Measurements from ENCODE around the gene CRIP2. TPM values are rescaled to one million over a fixed set of nuclear protein-coding genes. Genes with fewer than 3 reads are reported as not detected.

The CRIP2 gene
- total and polyA plus RNA-seq, 2 of the 13 experiments (the other 11 are each of a cell fraction or from before 2014, with no cell fraction given) = 31.6 to 37.9 TPM

GRCh38 chr14:105499256-105500035 is 24.8 kb downstream of the CRIP2 start (continued):
- TF ChIP-seq, protein P1, sequence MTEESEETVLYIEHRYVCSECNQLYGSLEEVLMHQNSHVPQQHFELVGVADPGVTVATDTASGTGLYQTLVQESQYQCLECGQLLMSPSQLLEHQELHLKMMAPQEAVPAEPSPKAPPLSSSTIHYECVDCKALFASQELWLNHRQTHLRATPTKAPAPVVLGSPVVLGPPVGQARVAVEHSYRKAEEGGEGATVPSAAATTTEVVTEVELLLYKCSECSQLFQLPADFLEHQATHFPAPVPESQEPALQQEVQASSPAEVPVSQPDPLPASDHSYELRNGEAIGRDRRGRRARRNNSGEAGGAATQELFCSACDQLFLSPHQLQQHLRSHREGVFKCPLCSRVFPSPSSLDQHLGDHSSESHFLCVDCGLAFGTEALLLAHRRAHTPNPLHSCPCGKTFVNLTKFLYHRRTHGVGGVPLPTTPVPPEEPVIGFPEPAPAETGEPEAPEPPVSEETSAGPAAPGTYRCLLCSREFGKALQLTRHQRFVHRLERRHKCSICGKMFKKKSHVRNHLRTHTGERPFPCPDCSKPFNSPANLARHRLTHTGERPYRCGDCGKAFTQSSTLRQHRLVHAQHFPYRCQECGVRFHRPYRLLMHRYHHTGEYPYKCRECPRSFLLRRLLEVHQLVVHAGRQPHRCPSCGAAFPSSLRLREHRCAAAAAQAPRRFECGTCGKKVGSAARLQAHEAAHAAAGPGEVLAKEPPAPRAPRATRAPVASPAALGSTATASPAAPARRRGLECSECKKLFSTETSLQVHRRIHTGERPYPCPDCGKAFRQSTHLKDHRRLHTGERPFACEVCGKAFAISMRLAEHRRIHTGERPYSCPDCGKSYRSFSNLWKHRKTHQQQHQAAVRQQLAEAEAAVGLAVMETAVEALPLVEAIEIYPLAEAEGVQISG (CRISPR knock-in tag; IDR thresholded peaks at IDR 0.05) = peak; percentile 60
- peak; percentile 90 for TF ChIP-seq ZNF563 (CRISPR knock-in tag; IDR thresholded peaks at IDR 0.05)
- TF ChIP-seq, protein P2, sequence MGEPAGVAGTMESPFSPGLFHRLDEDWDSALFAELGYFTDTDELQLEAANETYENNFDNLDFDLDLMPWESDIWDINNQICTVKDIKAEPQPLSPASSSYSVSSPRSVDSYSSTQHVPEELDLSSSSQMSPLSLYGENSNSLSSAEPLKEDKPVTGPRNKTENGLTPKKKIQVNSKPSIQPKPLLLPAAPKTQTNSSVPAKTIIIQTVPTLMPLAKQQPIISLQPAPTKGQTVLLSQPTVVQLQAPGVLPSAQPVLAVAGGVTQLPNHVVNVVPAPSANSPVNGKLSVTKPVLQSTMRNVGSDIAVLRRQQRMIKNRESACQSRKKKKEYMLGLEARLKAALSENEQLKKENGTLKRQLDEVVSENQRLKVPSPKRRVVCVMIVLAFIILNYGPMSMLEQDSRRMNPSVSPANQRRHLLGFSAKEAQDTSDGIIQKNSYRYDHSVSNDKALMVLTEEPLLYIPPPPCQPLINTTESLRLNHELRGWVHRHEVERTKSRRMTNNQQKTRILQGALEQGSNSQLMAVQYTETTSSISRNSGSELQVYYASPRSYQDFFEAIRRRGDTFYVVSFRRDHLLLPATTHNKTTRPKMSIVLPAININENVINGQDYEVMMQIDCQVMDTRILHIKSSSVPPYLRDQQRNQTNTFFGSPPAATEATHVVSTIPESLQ (CRISPR knock-in tag; conservative IDR thresholded peaks at IDR 0.05) = no peak
- TF ChIP-seq ZNF619 (CRISPR knock-in tag; IDR thresholded peaks at IDR 0.05) = no peak; the same call in 1 of the 2 replicates
- TF ChIP-seq MXI1 (IDR thresholded peaks at IDR 0.05; ENCODE audit: borderline replicate concordance, low read depth, low read length) = no peak
- TF ChIP-seq TRIM24 (CRISPR knock-in tag; IDR thresholded peaks at IDR 0.05) = no peak
- no peak for TF ChIP-seq NBN (conservative IDR thresholded peaks at IDR 0.05)
- TF ChIP-seq, protein P3, sequence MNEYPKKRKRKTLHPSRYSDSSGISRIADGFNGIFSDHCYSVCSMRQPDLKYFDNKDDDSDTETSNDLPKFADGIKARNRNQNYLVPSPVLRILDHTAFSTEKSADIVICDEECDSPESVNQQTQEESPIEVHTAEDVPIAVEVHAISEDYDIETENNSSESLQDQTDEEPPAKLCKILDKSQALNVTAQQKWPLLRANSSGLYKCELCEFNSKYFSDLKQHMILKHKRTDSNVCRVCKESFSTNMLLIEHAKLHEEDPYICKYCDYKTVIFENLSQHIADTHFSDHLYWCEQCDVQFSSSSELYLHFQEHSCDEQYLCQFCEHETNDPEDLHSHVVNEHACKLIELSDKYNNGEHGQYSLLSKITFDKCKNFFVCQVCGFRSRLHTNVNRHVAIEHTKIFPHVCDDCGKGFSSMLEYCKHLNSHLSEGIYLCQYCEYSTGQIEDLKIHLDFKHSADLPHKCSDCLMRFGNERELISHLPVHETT (CRISPR knock-in tag; conservative IDR thresholded peaks at IDR 0.05) = 0 out of 2 replicates have a peak, but pooled peaks have one; percentile 26
- peak; percentile 43 for TF ChIP-seq ZSCAN21 (CRISPR knock-in tag; IDR thresholded peaks at IDR 0.05; ENCODE audit: borderline replicate concordance)
- peak; percentile 84 for TF ChIP-seq POLR2G (IDR thresholded peaks at IDR 0.05; ENCODE audit: low read depth, low read length)
- TF ChIP-seq SOX6 (IDR thresholded peaks at IDR 0.05) = no peak
- TF ChIP-seq SOX6 (CRISPR knock-in tag; IDR thresholded peaks at IDR 0.05) = peak; percentile 91
- no peak for TF ChIP-seq BRD4 (CRISPR knock-in tag; IDR thresholded peaks at IDR 0.05)
- TF ChIP-seq CCDC6 (CRISPR knock-in tag; IDR thresholded peaks at IDR 0.05) = peak; percentile 46; the same call in 1 of the 2 replicates
- TF ChIP-seq ZNF512 (CRISPR knock-in tag; IDR thresholded peaks at IDR 0.05) = no peak
- TF ChIP-seq GTF3A (CRISPR knock-in tag; conservative IDR thresholded peaks at IDR 0.05) = no peak
- no peak; the same call in 1 of the 2 replicates for TF ChIP-seq HMG20A (CRISPR knock-in tag; IDR thresholded peaks at IDR 0.05; ENCODE audit: borderline replicate concordance)
- TF ChIP-seq ZNF703 (CRISPR knock-in tag; IDR thresholded peaks at IDR 0.05; ENCODE audit: borderline replicate concordance) = peak; percentile 87; the same call in 1 of the 2 replicates
- no peak for TF ChIP-seq SMAD9 (CRISPR knock-in tag; IDR thresholded peaks at IDR 0.05)
- TF ChIP-seq ZNF143 (CRISPR knock-in tag; IDR thresholded peaks at IDR 0.05) = no peak
- peak; percentile 47; the same call in 1 of the 2 replicates for TF ChIP-seq ZNF331 (CRISPR knock-in tag; IDR thresholded peaks at IDR 0.05)
- peak in 1 of 2 experiments; percentile 66; a peak in 2 of 4 replicates for TF ChIP-seq EP300 (IDR thresholded peaks at IDR 0.05; ENCODE audit: low read depth in 2 of 2, low read length in 2 of 2)
- peak; percentile 77 for TF ChIP-seq EP300 (CRISPR knock-in tag; IDR thresholded peaks at IDR 0.05; ENCODE audit: borderline replicate concordance)

Data from HepG2 (cell line).